SW 1271 (cell line): Measurements from ENCODE around the gene CIBAR2.

Experiments
- DNase-seq, 2 experiments: peaks; one replicate each; lab custom pipeline; 2025; lab: John Stamatoyannopoulos, UW

CIBAR2 gene

GRCh38 chr16:85112364-85112763 lies at the start of gene CIBAR2:
CIBAR2 (minus strand) TSS chr16:85112472; CDS start chr16:85112352, 120 bp downstream.
- DNase-seq = no peak

- DNase-seq = no peak
Measured at GRCh38 chr16:85159179-85159980, 47.1 kb upstream of the CIBAR2 start.

GRCh38 chr16:85158743-85159178 lies 46.5 kb upstream of the CIBAR2 start:
- no peak for DNase-seq

- no peak for DNase-seq
Measured at GRCh38 chr16:85157813-85158742, 45.8 kb upstream of the CIBAR2 start.

GRCh38 chr16:85157372-85157771 lies 45.1 kb upstream of the CIBAR2 start:
- no peak for DNase-seq

- no peak for DNase-seq
Measured at GRCh38 chr16:85156869-85157268, 44.6 kb upstream of the CIBAR2 start.

GRCh38 chr16:85156440-85156839 lies 44.2 kb upstream of the CIBAR2 start:
- no peak for DNase-seq

- DNase-seq = no peak
Measured at GRCh38 chr16:85153656-85154091, 41.4 kb upstream of the CIBAR2 start.

- DNase-seq = no peak
Measured at GRCh38 chr16:85153046-85153445, 40.8 kb upstream of the CIBAR2 start.

- DNase-seq = no peak
Measured at GRCh38 chr16:85152414-85153030, 40.2 kb upstream of the CIBAR2 start.

- no peak for DNase-seq
Measured at GRCh38 chr16:85151603-85152413, 39.5 kb upstream of the CIBAR2 start.

- DNase-seq = no peak
Measured at GRCh38 chr16:85151079-85151602, 38.9 kb upstream of the CIBAR2 start.

GRCh38 chr16:85150331-85150940 lies 38.2 kb upstream of the CIBAR2 start:
- no peak for DNase-seq

GRCh38 chr16:85149776-85150175 lies 37.5 kb upstream of the CIBAR2 start:
- DNase-seq = no peak

GRCh38 chr16:85148931-85149330 lies 36.7 kb upstream of the CIBAR2 start:
- no peak for DNase-seq

- no peak for DNase-seq
Measured at GRCh38 chr16:85146922-85147651, 34.8 kb upstream of the CIBAR2 start.

GRCh38 chr16:85146532-85146797 lies 34.2 kb upstream of the CIBAR2 start:
- DNase-seq = no peak

- DNase-seq = no peak
Measured at GRCh38 chr16:85145734-85146531, 33.7 kb upstream of the CIBAR2 start.

- DNase-seq = no peak
Measured at GRCh38 chr16:85145188-85145587, 32.9 kb upstream of the CIBAR2 start.
